ENCODE data around the gene PTGER2.

- TF ChIP-seq CTCF (IDR thresholded peaks at IDR 0.05; ENCODE audit: poor library complexity, severe bottlenecking) (no peak), SMC3 (conservative IDR thresholded peaks at IDR 0.05; ENCODE audit: poor library complexity) (no peak), POLR2AphosphoS5 (IDR thresholded peaks at IDR 0.05) (no peak), RAD21 (conservative IDR thresholded peaks at IDR 0.05) (no peak), MXI1 (conservative IDR thresholded peaks at IDR 0.05; ENCODE audit: poor library complexity, severe bottlenecking) (no peak), TAF1 (IDR thresholded peaks at IDR 0.05; ENCODE audit: low read depth) (no peak), EP300 (conservative IDR thresholded peaks at IDR 0.05; ENCODE audit: poor library complexity, severe bottlenecking) (no peak), EZH2 (IDR thresholded peaks at IDR 0.05; ENCODE audit: borderline replicate concordance, insufficient read depth, low read length, poor library complexity, severe bottlenecking) (no peak)
Measured at GRCh38 chr14:52328276-52328675, 14.2 kb downstream of the PTGER2 start.

Data from neural cell (in vitro differentiated cells).